ENCODE measurements around the gene CBR3. TPM values are rescaled to one million over a fixed set of nuclear protein-coding genes. Genes with fewer than 3 reads are reported as not detected.

CBR3 gene
- total and polyA plus RNA-seq, 2 of the 13 experiments (the other 11 are each of a cell fraction or from before 2014, with no cell fraction given), result not detected

GRCh38 chr21:36117286-36117741 is 17.6 kb upstream of the CBR3 start:
- Histone ChIP-seq H2AFZ (ENCODE audit: low read length) (no peak overlapping the region), H4K20me1 (ENCODE audit: insufficient read depth, low read length) (no peaks in the 10 kb centered on the region), H3K4me1 (ENCODE audit: insufficient read depth, low read length) (peaks cover 13% of the 10 kb centered on the region), H3K4me3 (replicated peaks in 1 of 3; ENCODE audit: insufficient read depth in 1 of 3, low read depth in 2 of 3, low read length in 3 of 3) (no peak overlapping the region), H3K27me3 (ENCODE audit: control insufficient read depth in 1 of 2, insufficient read depth in 2 of 2, low read length in 2 of 2) (no peaks in the 10 kb centered on the region; a peak in 1 of 5 replicates), H3K36me3 (replicated peaks in 1 of 2; ENCODE audit: control insufficient read depth in 1 of 2, insufficient read depth in 2 of 2, low read length in 2 of 2) (no peaks in the 10 kb centered on the region), H3K79me2 (ENCODE audit: insufficient read depth, low read length) (no peaks in the 10 kb centered on the region), H3K9me3 (ENCODE audit: low read length) (no peaks in the 10 kb centered on the region), H3K4me2 (ENCODE audit: low read depth, low read length) (no peak overlapping the region), H3K27ac (ENCODE audit: extremely low read length, insufficient read depth, low read length) (no peak overlapping the region), H3K9ac (ENCODE audit: insufficient read depth, low read depth, low read length) (no peak overlapping the region)
- ChIA-PET CTCF (ENCODE audit: low intra/inter-chr PET ratio, low total read pairs) (no interaction called here), POLR2A (no interaction called here)
- no peak for DNase-seq (ENCODE audit: low spot score)
- FAIRE-seq, result no peak
- TF ChIP-seq TBL1XR1 (IDR thresholded peaks at IDR 0.05; ENCODE audit: borderline replicate concordance, low read length, partially characterized antibody) (no peak), RAD51 (IDR thresholded peaks at IDR 0.05; ENCODE audit: borderline replicate concordance) (peak; percentile 58; the same call in 1 of the 2 replicates)
- intact Hi-C loops (cut with micrococcal nuclease; ENCODE audit: unreplicated experiment) (no loop called here), in situ Hi-C loops (cut with HindIII; ENCODE audit: extremely low pct_ligation_motif_present, low pct_unique_long_range_greater_than_20kb) (no loop called here)
- 41% methylated on average over 2 of the region's 2 CpGs for WGBS (ENCODE audit: low lambda C conversion rate)
- ATAC-seq, result no peak
- no TSS peak for BruUV-seq (replicated peaks)

GRCh38 chr21:36120304-36120888 is 14.5 kb upstream of the CBR3 start:
- Histone ChIP-seq H3K4me2 (ENCODE audit: low read depth, low read length) (no peak overlapping the region), H3K27me3 (ENCODE audit: control insufficient read depth in 1 of 2, insufficient read depth in 2 of 2, low read length in 2 of 2) (no peaks in the 10 kb centered on the region; a peak in 1 of 5 replicates), H3K36me3 (replicated peaks in 1 of 2; ENCODE audit: control insufficient read depth in 1 of 2, insufficient read depth in 2 of 2, low read length in 2 of 2) (no peaks in the 10 kb centered on the region), H3K4me1 (ENCODE audit: insufficient read depth, low read length) (no peaks in the 10 kb centered on the region), H2AFZ (ENCODE audit: low read length) (no peak overlapping the region), H4K20me1 (ENCODE audit: insufficient read depth, low read length) (no peaks in the 10 kb centered on the region), H3K4me3 (replicated peaks in 1 of 3; ENCODE audit: insufficient read depth in 1 of 3, low read depth in 2 of 3, low read length in 3 of 3) (no peak overlapping the region), H3K9me3 (ENCODE audit: low read length) (no peaks in the 10 kb centered on the region), H3K79me2 (ENCODE audit: insufficient read depth, low read length) (no peaks in the 10 kb centered on the region), H3K9ac (ENCODE audit: insufficient read depth, low read depth, low read length) (no peak overlapping the region), H3K27ac (ENCODE audit: extremely low read length, insufficient read depth, low read length) (no peak overlapping the region)
- in situ Hi-C loops (cut with HindIII; ENCODE audit: extremely low pct_ligation_motif_present, low pct_unique_long_range_greater_than_20kb), result no loop called here
- intact Hi-C loops (cut with micrococcal nuclease; ENCODE audit: unreplicated experiment), result no loop called here
- no TSS peak for BruUV-seq (replicated peaks)
- 36% methylated on average over 7 of the region's 7 CpGs for WGBS (ENCODE audit: low lambda C conversion rate)
- DNase-seq (ENCODE audit: low spot score) (no peak), ATAC-seq (no peak), FAIRE-seq (no peak)
- CTCF ChIA-PET (ENCODE audit: low intra/inter-chr PET ratio, low total read pairs), result no interaction called here
- POLR2A ChIA-PET, result no interaction called here
- no peak for TF ChIP-seq HOXD1 (CRISPR knock-in tag; IDR thresholded peaks at IDR 0.05)
